Tracheal epithelial cell (primary cell): ENCODE results near the gene APPL1. TPM values are rescaled to one million over a fixed set of nuclear protein-coding genes. Genes with fewer than 3 reads are reported as not detected.

Experiments
- total RNA-seq: library from RNA; depleted of rRNA; stranded (reverse); fragments of >200 nt; gene quantifications from 2 replicates; pipeline ENCODE4 v1.2.1, GENCODE V29; 2014

The APPL1 gene, protein sequence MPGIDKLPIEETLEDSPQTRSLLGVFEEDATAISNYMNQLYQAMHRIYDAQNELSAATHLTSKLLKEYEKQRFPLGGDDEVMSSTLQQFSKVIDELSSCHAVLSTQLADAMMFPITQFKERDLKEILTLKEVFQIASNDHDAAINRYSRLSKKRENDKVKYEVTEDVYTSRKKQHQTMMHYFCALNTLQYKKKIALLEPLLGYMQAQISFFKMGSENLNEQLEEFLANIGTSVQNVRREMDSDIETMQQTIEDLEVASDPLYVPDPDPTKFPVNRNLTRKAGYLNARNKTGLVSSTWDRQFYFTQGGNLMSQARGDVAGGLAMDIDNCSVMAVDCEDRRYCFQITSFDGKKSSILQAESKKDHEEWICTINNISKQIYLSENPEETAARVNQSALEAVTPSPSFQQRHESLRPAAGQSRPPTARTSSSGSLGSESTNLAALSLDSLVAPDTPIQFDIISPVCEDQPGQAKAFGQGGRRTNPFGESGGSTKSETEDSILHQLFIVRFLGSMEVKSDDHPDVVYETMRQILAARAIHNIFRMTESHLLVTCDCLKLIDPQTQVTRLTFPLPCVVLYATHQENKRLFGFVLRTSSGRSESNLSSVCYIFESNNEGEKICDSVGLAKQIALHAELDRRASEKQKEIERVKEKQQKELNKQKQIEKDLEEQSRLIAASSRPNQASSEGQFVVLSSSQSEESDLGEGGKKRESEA
- total RNA-seq: 38.6 and 49.0 TPM in 2 replicates

DNA sequence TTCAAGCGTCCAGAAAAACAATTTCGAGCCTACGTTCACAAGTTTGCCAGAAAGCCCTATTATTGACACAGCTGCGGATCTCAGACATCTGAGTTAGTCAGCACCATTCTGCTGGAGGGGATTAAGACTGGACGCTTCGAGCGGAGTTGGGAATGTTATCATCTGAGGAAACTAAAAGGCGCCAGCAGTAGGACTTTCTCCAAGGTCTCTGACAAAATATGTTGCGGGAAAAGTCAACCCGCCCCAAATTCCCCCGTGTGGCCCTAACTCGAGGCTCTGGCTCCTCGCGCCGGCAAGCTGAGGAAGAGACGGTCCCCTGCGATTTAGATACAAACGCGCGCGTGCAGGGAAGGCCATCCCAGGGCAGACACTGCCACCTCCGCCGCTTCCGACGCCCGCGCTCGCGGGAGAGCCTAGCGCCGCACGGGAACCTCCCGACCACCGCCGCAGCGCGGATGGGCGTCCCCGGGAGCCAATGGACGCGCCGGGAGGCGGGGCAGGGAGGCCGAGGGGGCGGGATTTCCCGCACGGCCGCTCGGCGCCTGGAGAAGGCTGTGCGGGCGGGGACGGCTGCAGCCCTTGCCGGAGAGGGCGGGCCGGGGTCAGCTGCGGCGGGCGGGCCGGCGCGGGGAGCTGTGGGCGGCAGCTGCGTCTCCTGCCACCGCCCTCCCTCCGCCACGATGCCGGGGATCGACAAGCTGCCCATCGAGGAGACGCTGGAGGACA is at the start of gene APPL1:
TSS of gene APPL1 (plus strand) at position 526 of the 726 bp plus-strand sequence. CDS start at position 681, 155 bp downstream.

GRCh38 chr3:57199895-57200297 is 27.6 kb upstream of the APPL1 start, which contains the start of gene HESX1:
Gene HESX1 (minus strand): TSS chr3:57199978. CDS start chr3:57199918, 60 bp downstream.

GRCh38 chr3:57292159-57292896 is 64.8 kb downstream of the APPL1 start, which contains the start of gene ASB14:
Gene ASB14 (minus strand): TSS chr3:57292685. CDS start chr3:57292033, 652 bp downstream.

Other genes starting within 250 kb of the APPL1 start
- gene SPATA12, start 167.1 kb upstream of the APPL1 start, total RNA-seq: not detected in 2 replicates
- gene IL17RD, start 62.4 kb upstream of the APPL1 start, total RNA-seq: 2.1 and 5.5 TPM in 2 replicates
- gene HESX1, start 27.8 kb upstream of the APPL1 start, total RNA-seq: not detected in 2 replicates
- gene ASB14, start 65.0 kb downstream of the APPL1 start, total RNA-seq: not detected in 2 replicates